Activated naive CD4-positive, alpha-beta T cell treated with anti-CD3 and anti-CD28 coated beads, Interleukin-2, amount 50 U/mL, for 24 hours (primary cell): ENCODE measurements around the gene PCDH9.

Experiments used
- H3K27ac Mint-ChIP-seq: one replicate; pipeline ENCODE4 v1.8.0; 2021; ENCODE audit warnings: mild to moderate bottlenecking, mixed read lengths
- H3K27me3 Mint-ChIP-seq: one replicate; pipeline ENCODE4 v1.8.0; 2021; ENCODE audit warnings: mixed read lengths
- H3K36me3 Mint-ChIP-seq: one replicate; pipeline ENCODE4 v1.8.0; 2021; ENCODE audit warnings: mixed read lengths
- H3K4me1 Mint-ChIP-seq: one replicate; pipeline ENCODE4 v1.8.0; 2021; ENCODE audit warnings: mixed read lengths
- H3K4me3 Mint-ChIP-seq: one replicate; pipeline ENCODE4 v1.8.0; 2021; ENCODE audit warnings: mild to moderate bottlenecking, mixed read lengths
- H3K9me3 Mint-ChIP-seq: one replicate; pipeline ENCODE4 v1.8.0; 2021; ENCODE audit warnings: mixed read lengths

The PCDH9 gene

GRCh38 chr13:66585669-66586203, 644.4 kb downstream of the PCDH9 start:
- H3K4me1 Mint-ChIP-seq = no peaks in the 10 kb centered on the region
- no peak overlapping the region for H3K4me3 Mint-ChIP-seq
- no peaks in the 10 kb centered on the region for H3K36me3 Mint-ChIP-seq
- no peaks in the 10 kb centered on the region for H3K27me3 Mint-ChIP-seq
- no peaks in the 10 kb centered on the region for H3K9me3 Mint-ChIP-seq
- no peak overlapping the region for H3K27ac Mint-ChIP-seq

- no peaks in the 10 kb centered on the region for H3K27me3 Mint-ChIP-seq
- no peak overlapping the region for H3K27ac Mint-ChIP-seq
Measured at GRCh38 chr13:66581675-66582074, 648.5 kb downstream of the PCDH9 start.

GRCh38 chr13:66578305-66578704, 651.8 kb downstream of the PCDH9 start:
- H3K36me3 Mint-ChIP-seq = no peaks in the 10 kb centered on the region
- H3K27ac Mint-ChIP-seq = no peak overlapping the region
- no peak overlapping the region for H3K4me3 Mint-ChIP-seq

More at GRCh38 chr13:66581675-66582074, 648.5 kb downstream of the PCDH9 start:
- no peaks in the 10 kb centered on the region for H3K36me3 Mint-ChIP-seq
- no peak overlapping the region for H3K4me3 Mint-ChIP-seq
- H3K4me1 Mint-ChIP-seq = no peaks in the 10 kb centered on the region
- H3K9me3 Mint-ChIP-seq = no peaks in the 10 kb centered on the region

GRCh38 chr13:66577358-66577757, 652.8 kb downstream of the PCDH9 start:
- Mint-ChIP-seq H3K4me3 (no peak overlapping the region), H3K4me1 (no peaks in the 10 kb centered on the region), H3K27ac (no peak overlapping the region), H3K27me3 (no peaks in the 10 kb centered on the region), H3K9me3 (peaks cover 4% of the 10 kb centered on the region), H3K36me3 (no peaks in the 10 kb centered on the region)

More at GRCh38 chr13:66578305-66578704, 651.8 kb downstream of the PCDH9 start:
- Mint-ChIP-seq H3K4me1 (no peaks in the 10 kb centered on the region), H3K9me3 (peaks cover 4% of the 10 kb centered on the region), H3K27me3 (no peaks in the 10 kb centered on the region)

- no peaks in the 10 kb centered on the region for H3K4me1 Mint-ChIP-seq
- peaks cover 4% of the 10 kb centered on the region for H3K9me3 Mint-ChIP-seq
- no peak overlapping the region for H3K4me3 Mint-ChIP-seq
- H3K36me3 Mint-ChIP-seq = no peaks in the 10 kb centered on the region
- no peaks in the 10 kb centered on the region for H3K27me3 Mint-ChIP-seq
- no peak overlapping the region for H3K27ac Mint-ChIP-seq
Measured at GRCh38 chr13:66576381-66576780, 653.8 kb downstream of the PCDH9 start.

- H3K4me1 Mint-ChIP-seq = no peaks in the 10 kb centered on the region
- H3K27me3 Mint-ChIP-seq = no peaks in the 10 kb centered on the region
- H3K27ac Mint-ChIP-seq = no peak overlapping the region
- peaks cover 4% of the 10 kb centered on the region for H3K9me3 Mint-ChIP-seq
- no peak overlapping the region for H3K4me3 Mint-ChIP-seq
- no peaks in the 10 kb centered on the region for H3K36me3 Mint-ChIP-seq
Measured at GRCh38 chr13:66574606-66575005, 655.5 kb downstream of the PCDH9 start.

GRCh38 chr13:66567899-66568612, 662.1 kb downstream of the PCDH9 start:
- Mint-ChIP-seq H3K4me3 (no peak overlapping the region), H3K27ac (no peak overlapping the region), H3K36me3 (no peaks in the 10 kb centered on the region), H3K27me3 (no peaks in the 10 kb centered on the region), H3K4me1 (no peaks in the 10 kb centered on the region), H3K9me3 (no peaks in the 10 kb centered on the region)

GRCh38 chr13:66565279-66565678, 664.9 kb downstream of the PCDH9 start:
- Mint-ChIP-seq H3K27me3 (no peaks in the 10 kb centered on the region), H3K27ac (no peak overlapping the region), H3K36me3 (no peaks in the 10 kb centered on the region), H3K9me3 (no peaks in the 10 kb centered on the region), H3K4me3 (no peak overlapping the region), H3K4me1 (no peaks in the 10 kb centered on the region)

- Mint-ChIP-seq H3K9me3 (no peaks in the 10 kb centered on the region), H3K27ac (no peak overlapping the region), H3K36me3 (no peaks in the 10 kb centered on the region), H3K4me1 (no peaks in the 10 kb centered on the region), H3K27me3 (no peaks in the 10 kb centered on the region), H3K4me3 (no peak overlapping the region)
Measured at GRCh38 chr13:66563076-66563475, 667.1 kb downstream of the PCDH9 start.

GRCh38 chr13:66562054-66562453, 668.1 kb downstream of the PCDH9 start:
- Mint-ChIP-seq H3K27ac (no peak overlapping the region), H3K4me3 (no peak overlapping the region), H3K4me1 (no peaks in the 10 kb centered on the region), H3K27me3 (no peaks in the 10 kb centered on the region), H3K9me3 (no peaks in the 10 kb centered on the region), H3K36me3 (no peaks in the 10 kb centered on the region)

- H3K9me3 Mint-ChIP-seq = no peaks in the 10 kb centered on the region
- H3K4me1 Mint-ChIP-seq = no peaks in the 10 kb centered on the region
- no peaks in the 10 kb centered on the region for H3K27me3 Mint-ChIP-seq
Measured at GRCh38 chr13:66560991-66561390, 669.1 kb downstream of the PCDH9 start.

GRCh38 chr13:66560189-66560588, 669.9 kb downstream of the PCDH9 start:
- Mint-ChIP-seq H3K9me3 (no peaks in the 10 kb centered on the region), H3K27me3 (no peaks in the 10 kb centered on the region), H3K4me3 (no peak overlapping the region)

More at GRCh38 chr13:66560991-66561390, 669.1 kb downstream of the PCDH9 start:
- no peaks in the 10 kb centered on the region for H3K36me3 Mint-ChIP-seq
- no peak overlapping the region for H3K27ac Mint-ChIP-seq
- no peak overlapping the region for H3K4me3 Mint-ChIP-seq

GRCh38 chr13:66559093-66559492, 671.0 kb downstream of the PCDH9 start:
- Mint-ChIP-seq H3K27ac (no peak overlapping the region), H3K4me3 (no peak overlapping the region), H3K9me3 (no peaks in the 10 kb centered on the region), H3K4me1 (no peaks in the 10 kb centered on the region), H3K27me3 (no peaks in the 10 kb centered on the region), H3K36me3 (no peaks in the 10 kb centered on the region)

More at GRCh38 chr13:66560189-66560588, 669.9 kb downstream of the PCDH9 start:
- H3K27ac Mint-ChIP-seq = no peak overlapping the region
- H3K36me3 Mint-ChIP-seq = no peaks in the 10 kb centered on the region
- no peaks in the 10 kb centered on the region for H3K4me1 Mint-ChIP-seq

GRCh38 chr13:66558506-66558905, 671.6 kb downstream of the PCDH9 start:
- no peaks in the 10 kb centered on the region for H3K9me3 Mint-ChIP-seq

GRCh38 chr13:66557357-66557756, 672.8 kb downstream of the PCDH9 start:
- Mint-ChIP-seq H3K27ac (no peak overlapping the region), H3K9me3 (no peaks in the 10 kb centered on the region), H3K36me3 (no peaks in the 10 kb centered on the region), H3K27me3 (no peaks in the 10 kb centered on the region), H3K4me1 (no peaks in the 10 kb centered on the region), H3K4me3 (no peak overlapping the region)

More at GRCh38 chr13:66558506-66558905, 671.6 kb downstream of the PCDH9 start:
- Mint-ChIP-seq H3K4me3 (no peak overlapping the region), H3K36me3 (no peaks in the 10 kb centered on the region), H3K27ac (no peak overlapping the region), H3K27me3 (no peaks in the 10 kb centered on the region), H3K4me1 (no peaks in the 10 kb centered on the region)

GRCh38 chr13:66556306-66556705, 673.8 kb downstream of the PCDH9 start:
- Mint-ChIP-seq H3K27ac (no peak overlapping the region), H3K27me3 (no peaks in the 10 kb centered on the region), H3K4me3 (no peak overlapping the region), H3K4me1 (no peaks in the 10 kb centered on the region), H3K9me3 (no peaks in the 10 kb centered on the region), H3K36me3 (no peaks in the 10 kb centered on the region)
